Left kidney (tissue), 2 donors: ENCODE data around the gene PRRG4. TPM values are rescaled to one million over a fixed set of nuclear protein-coding genes. Genes with fewer than 3 reads are reported as not detected.
A peak's percentile ranks its signal among the peaks of the same experiment; 100 is the strongest.
"Not testable (repeated sequence)": the region's sequence is repeated elsewhere in the genome, so short reads cannot be mapped to it uniquely, and the experiment has no call there.

Experiments used
- DNase-seq: peaks from one replicate; pipeline ENCODE4 v3.0.0-alpha.2; 2013
- polyA plus RNA-seq: library from polyadenylated mRNA; unstranded; fragments of 120-200 nt; gene quantifications from one replicate; pipeline ENCODE4 v1.2.1, GENCODE V29; 2013; ENCODE audit not compliant: insufficient read length

The PRRG4 gene
- polyA plus RNA-seq, 1 donor = 6.6 TPM

- peak; percentile 15 for DNase-seq
Measured at GRCh38 chr11:32830413-32830738, 649 bp downstream of the PRRG4 start.

GRCh38 chr11:32830796-32831195 is 1.1 kb downstream of the PRRG4 start:
- no peak for DNase-seq

GRCh38 chr11:32831221-32831620 is 1.5 kb downstream of the PRRG4 start:
- DNase-seq = peak; percentile 44

- DNase-seq = no peak
Measured at GRCh38 chr11:32833921-32834320, 4.2 kb downstream of the PRRG4 start.

GRCh38 chr11:32836946-32837345 is 7.2 kb downstream of the PRRG4 start:
- no peak for DNase-seq

GRCh38 chr11:32838505-32839274 is 9.0 kb downstream of the PRRG4 start:
- no peak for DNase-seq

- DNase-seq = no peak
Measured at GRCh38 chr11:32839308-32839707, 9.6 kb downstream of the PRRG4 start.

- no peak for DNase-seq
Measured at GRCh38 chr11:32840587-32840986, 10.9 kb downstream of the PRRG4 start.

- no peak for DNase-seq
Measured at GRCh38 chr11:32843544-32843943, 13.8 kb downstream of the PRRG4 start.

GRCh38 chr11:32847511-32847910 is 17.8 kb downstream of the PRRG4 start:
- DNase-seq = no peak

GRCh38 chr11:32849761-32850160 is 20.0 kb downstream of the PRRG4 start:
- no peak for DNase-seq

GRCh38 chr11:32851251-32851650 is 21.5 kb downstream of the PRRG4 start:
- no peak for DNase-seq

- no peak for DNase-seq
Measured at GRCh38 chr11:32852207-32852606, 22.5 kb downstream of the PRRG4 start.

GRCh38 chr11:32855601-32856000 is 25.9 kb downstream of the PRRG4 start:
- no peak for DNase-seq

GRCh38 chr11:32858731-32859130 is 29.0 kb downstream of the PRRG4 start:
- no peak for DNase-seq

- no peak for DNase-seq
Measured at GRCh38 chr11:32861850-32862577, 32.3 kb downstream of the PRRG4 start.

GRCh38 chr11:32864555-32864954 is 34.8 kb downstream of the PRRG4 start:
- DNase-seq = no peak

GRCh38 chr11:32868752-32869151 is 39.0 kb downstream of the PRRG4 start:
- DNase-seq = not testable (repeated sequence)

- DNase-seq = no peak
Measured at GRCh38 chr11:32870676-32871075, 40.9 kb downstream of the PRRG4 start.

- DNase-seq = no peak
Measured at GRCh38 chr11:32874132-32874531, 44.4 kb downstream of the PRRG4 start.

- DNase-seq = no peak
Measured at GRCh38 chr11:32881286-32881685, 51.6 kb downstream of the PRRG4 start.

- DNase-seq = no peak
Measured at GRCh38 chr11:32883421-32883820, 53.7 kb downstream of the PRRG4 start.

- DNase-seq = no peak
Measured at GRCh38 chr11:32884023-32884422, 54.3 kb downstream of the PRRG4 start.
